NCI-H2196 (cell line): ENCODE data around the gene SPPL2A.

ENCODE experiments used
- DNase-seq: peaks from one replicate; lab custom pipeline; 2025; ENCODE audit not compliant: unreplicated experiment; lab: John Stamatoyannopoulos, UW

Gene SPPL2A

DNA sequence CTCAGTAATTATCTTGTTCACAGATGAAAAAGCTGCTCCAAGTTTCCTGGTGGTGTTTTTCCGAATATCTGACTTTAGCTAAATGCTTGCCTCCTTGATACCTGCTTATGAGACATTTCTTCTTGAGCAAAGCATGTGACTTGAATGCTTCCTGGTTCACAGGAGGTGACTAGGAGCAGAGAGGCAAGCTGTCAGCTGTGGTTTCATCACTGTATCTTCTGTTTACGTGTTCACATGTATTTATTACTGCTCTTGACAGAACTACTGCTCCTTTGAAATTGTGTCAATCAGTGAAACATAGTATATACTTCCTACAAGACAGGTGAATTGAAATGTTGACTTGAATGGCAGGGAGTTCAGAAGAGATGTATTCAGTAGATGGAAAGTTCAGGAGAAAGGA is 8.9 kb upstream of the SPPL2A start:
- no peak for DNase-seq

DNA sequence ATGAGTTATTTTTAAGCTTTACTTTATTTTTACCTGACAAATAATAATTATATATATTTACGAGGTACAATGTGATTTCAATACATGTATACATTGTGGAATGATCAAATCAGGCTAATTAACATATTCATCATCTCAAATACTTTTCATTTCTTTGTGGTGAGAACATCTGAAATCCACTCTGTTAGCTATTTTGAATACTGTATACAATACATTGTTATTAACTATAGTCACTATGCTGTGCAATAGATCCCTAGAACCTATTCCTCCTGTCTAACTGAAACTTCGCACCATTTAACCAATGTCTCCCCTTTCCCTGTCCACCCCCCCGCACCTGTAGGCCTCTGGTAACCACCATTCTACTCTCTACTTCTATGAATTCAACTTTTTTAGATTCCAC is 7.9 kb upstream of the SPPL2A start:
- DNase-seq = no peak

GRCh38 chr15:50767332-50767861 is 1.9 kb upstream of the SPPL2A start:
- DNase-seq = no peak

DNA sequence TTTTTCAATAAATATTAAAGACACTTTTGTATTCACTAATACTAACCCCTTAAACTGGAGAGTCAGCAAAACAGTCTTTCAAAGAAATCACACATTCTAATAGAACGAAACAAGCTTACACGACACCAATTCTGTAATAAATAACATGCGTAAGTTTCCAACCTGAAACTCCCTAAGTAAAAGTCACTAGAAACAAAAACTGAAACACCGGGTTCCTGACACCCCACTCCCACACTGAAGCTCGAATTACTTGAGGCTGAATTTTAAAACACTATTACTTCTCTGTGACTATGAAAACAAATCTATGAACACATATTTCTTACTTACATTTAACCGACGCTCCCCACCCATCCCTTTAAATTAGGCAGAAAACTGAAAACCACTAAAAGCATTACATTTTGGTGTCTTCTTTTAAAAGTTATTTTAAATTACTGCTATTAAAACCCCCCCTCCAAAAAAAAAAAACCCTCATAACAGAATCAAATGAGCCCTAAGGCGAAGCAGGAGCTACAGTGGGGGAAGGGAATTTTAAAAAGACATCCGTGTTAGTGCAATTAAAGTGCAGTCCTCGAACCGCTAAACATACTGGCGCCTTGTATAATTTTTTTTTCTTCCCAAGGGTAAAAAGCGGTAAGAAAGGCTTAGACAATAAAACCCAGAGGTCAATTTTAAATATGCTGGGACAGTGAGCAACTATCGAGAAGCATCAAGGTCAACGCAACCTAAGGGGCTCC is 878 bp downstream of the SPPL2A start:
- DNase-seq = no peak

DNA sequence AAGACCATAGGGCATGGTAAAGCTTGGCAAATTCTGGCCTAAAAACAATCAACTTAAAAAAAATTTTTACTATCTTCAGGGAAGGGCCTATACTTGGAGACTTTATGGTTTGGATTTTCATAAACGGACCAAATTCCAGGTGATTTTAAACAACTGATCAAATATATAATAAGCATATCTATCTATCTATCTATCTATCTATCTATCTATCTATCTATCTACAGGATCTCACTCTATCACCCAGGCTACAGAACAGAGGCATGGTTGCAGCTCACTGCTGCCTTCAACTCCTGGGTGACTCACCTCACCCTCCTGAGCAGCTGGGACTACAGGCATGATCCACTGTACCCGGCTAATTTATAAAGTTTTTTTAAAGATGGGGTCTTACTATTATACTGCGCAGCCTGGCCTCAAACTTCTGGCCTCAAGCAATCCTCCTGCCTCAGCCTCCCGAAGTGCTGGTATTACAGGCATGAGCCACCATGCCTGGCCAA is 6.7 kb downstream of the SPPL2A start:
- no peak for DNase-seq

GRCh38 chr15:50753463-50753862 is 12.0 kb downstream of the SPPL2A start:
- no peak for DNase-seq

- DNase-seq = no peak
Observed at GRCh38 chr15:50751394-50751793, 14.1 kb downstream of the SPPL2A start.

- DNase-seq = no peak
Observed at GRCh38 chr15:50750227-50750705, 15.2 kb downstream of the SPPL2A start.

- DNase-seq = no peak
Observed at GRCh38 chr15:50747523-50747922, 18.0 kb downstream of the SPPL2A start.

GRCh38 chr15:50744601-50745000 is 20.9 kb downstream of the SPPL2A start:
- no peak for DNase-seq

DNA sequence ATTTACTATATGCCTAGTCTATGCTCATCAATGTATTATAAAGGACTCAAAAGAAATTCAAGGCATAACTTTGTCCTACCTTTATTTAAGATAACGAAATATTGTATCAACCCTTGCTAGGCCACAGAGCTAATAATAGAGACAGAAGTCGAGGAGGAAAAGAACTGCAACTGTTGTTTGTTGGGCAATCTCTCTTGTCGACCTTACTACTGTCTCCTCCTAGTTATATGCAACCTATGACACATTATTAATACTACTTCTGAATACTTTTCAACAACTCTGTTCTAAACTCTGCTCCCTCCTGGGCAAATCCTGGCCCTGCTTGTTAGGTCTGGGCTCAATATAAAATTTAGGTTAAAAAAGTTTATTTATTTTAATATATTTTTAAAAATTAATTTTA is 24.6 kb downstream of the SPPL2A start:
- DNase-seq = no peak

DNA sequence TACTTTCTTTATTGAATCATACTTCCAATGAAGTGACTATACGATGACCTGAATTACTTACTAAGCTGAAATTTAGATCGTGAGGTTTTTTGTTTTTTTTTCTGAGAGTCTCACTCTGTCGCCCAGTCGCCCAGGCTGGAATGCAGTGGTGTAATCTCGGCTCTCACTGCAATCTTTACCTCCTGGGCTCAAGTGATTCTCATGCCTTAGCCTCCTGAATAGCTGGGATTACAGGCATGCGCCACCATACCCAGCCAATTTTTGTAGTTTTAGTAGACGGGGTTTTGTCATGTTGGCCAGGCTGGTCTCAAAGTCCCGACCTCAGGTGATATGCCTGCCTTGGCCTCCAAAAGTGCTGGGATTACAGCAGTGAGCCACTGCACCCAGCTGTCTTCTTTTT is 28.7 kb downstream of the SPPL2A start:
- DNase-seq = no peak

DNA sequence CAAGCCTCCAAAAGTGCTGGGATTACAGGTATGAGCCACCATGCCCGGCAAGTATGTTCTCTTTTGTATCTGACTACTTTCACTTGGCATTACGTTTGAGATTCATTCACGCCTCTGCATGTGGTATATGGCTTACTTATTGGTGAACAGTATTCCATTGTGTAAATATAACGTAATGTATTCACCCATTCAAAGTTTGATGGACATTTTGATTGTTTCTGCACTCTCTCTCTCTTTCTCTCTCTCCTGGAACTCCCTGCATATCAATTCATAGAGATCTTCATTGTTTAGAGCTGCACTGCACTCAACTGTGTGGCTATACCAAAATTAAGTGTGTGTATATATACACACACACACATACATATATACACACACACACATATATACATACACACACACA is 30.4 kb downstream of the SPPL2A start:
- no peak for DNase-seq

- no peak for DNase-seq
Observed at GRCh38 chr15:50726315-50726714, 39.2 kb downstream of the SPPL2A start.

GRCh38 chr15:50718700-50719125 is 46.8 kb downstream of the SPPL2A start:
- no peak for DNase-seq

DNA sequence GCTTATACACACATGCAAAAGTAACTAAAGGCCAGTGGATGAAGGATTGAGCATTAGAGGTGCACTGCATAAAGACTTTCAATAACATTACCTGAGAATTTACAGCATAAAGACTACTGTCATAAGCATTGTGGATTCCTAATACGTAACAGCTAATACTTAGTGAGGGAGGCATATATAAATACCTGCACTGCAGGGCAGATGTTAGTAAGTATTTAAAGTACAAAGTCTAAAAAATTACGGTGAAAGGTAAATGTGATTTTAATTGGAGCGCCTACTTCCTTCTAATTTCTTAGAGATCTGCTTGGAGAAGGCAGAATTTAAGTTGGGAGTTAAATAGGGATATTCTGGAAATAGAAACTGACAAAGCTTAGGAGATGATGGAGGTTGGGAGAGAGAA is 53.5 kb downstream of the SPPL2A start:
- no peak for DNase-seq

- no peak for DNase-seq
Observed at GRCh38 chr15:50710585-50710984, 54.9 kb downstream of the SPPL2A start.

- DNase-seq = no peak
Observed at GRCh38 chr15:50707878-50708427, 57.6 kb downstream of the SPPL2A start.

DNA sequence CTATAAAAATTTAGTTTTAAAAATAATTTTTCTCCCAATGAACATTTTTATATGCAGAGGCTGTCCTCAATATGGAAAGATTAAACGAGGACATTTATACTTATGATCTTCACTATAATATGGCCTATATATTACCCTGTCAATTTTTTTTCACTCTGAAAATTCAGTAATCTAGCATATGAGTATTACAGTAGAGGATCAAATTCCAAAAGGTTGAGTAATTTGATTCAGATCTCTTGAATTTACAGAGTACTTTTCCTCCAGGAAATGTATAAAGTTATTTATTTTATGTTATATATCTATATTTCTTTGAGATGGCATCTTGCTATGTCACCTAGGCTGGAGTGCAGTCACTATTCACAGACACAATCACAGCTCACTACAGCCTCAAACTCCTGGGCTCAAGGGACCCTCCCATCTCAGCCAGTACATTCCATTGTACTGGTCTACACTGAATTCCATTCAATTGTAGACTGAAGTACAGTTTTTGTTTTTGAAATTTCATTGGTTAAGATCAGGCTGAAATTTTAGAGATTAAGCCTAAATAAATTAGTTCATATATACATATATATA is 62.7 kb downstream of the SPPL2A start:
- no peak for DNase-seq

DNA sequence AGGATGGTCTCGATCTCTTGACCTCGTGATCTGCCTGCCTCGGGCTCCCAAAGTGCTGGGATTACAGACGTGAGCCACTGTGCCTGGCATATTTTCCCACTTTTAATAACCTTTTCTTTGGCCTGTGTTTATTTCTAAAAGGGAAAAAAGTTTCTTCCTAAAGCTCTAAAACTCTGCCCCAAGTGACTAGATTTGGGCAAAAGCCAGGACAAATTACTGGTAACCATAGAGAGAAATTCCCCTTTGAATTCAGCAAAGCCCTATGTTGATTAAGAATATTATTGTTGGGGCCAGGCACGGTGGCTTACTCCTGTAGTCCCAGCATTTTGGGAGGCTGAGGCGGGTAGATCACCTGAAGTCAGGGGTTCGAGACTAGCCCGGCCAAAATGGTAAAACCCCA is 67.4 kb downstream of the SPPL2A start:
- DNase-seq = no peak

DNA sequence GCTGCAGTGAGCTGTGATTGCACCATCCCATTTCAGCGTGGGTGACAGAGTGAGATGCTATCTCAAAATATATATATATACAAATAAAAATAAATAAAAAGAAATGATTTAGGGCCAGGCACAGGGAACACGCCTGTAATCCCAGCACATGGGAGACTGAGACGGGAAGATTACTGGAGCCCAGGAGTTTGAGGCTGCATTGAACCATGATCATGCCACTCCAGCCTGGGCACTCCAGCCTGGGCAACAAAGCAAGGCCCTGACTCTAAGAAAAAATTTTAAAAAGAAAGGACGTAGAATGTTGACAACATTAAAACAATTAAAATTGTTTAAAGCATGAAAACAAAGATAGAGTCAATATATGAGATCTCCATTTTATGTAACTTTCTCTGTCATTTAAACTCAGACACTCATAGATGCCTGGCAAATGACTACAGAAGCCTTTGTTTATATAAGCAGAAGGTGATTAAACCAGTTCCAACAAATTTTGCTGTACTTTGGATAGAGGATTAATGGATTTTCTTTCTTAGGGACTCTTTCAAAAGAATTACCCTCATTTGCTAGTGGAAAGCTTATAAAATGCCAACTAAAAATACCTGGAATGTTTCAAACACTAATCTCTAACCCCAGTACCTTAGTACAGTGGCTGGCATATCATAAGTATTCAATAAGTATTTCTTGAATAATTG is 68.3 kb downstream of the SPPL2A start:
- no peak for DNase-seq
